Central memory CD8-positive, alpha-beta T cell (primary cell): ENCODE data around the gene LRCH4.

ENCODE experiments used
- ATAC-seq: fragments of 150-1000 bp; cut with Tn5 transposase; replicated peaks from 2 replicates; pipeline ENCODE4 v1.10.0; 2022; ENCODE audit warnings: mild to moderate bottlenecking, moderate FRiP score, moderate number of reproducible peaks; ENCODE audit not compliant: poor library complexity, severe bottlenecking; ENCODE audit errors: extremely low read depth
- DNase-seq, 2 donors: peaks; one replicate each; pipeline ENCODE4 v3.0.0; 2021; ENCODE audit warnings: low spot score in 2 of 2
- H3K27ac Mint-ChIP-seq: one replicate; pipeline ENCODE4 v1.8.0; 2022; ENCODE audit warnings: low read depth, mild to moderate bottlenecking, moderate library complexity, mixed read lengths
- H3K27me3 Mint-ChIP-seq: one replicate; pipeline ENCODE4 v1.8.0; 2022; ENCODE audit warnings: mixed read lengths
- H3K36me3 Mint-ChIP-seq: one replicate; pipeline ENCODE4 v1.8.0; 2022; ENCODE audit warnings: mild to moderate bottlenecking, moderate library complexity, mixed read lengths; ENCODE audit not compliant: insufficient read depth
- H3K4me1 Mint-ChIP-seq: one replicate; pipeline ENCODE4 v1.8.0; 2022; ENCODE audit warnings: mixed read lengths
- H3K4me3 Mint-ChIP-seq: one replicate; pipeline ENCODE4 v1.8.0; 2022; ENCODE audit warnings: mild to moderate bottlenecking, moderate library complexity, mixed read lengths
- H3K9me3 Mint-ChIP-seq: one replicate; pipeline ENCODE4 v1.8.0; 2022; ENCODE audit warnings: mixed read lengths

LRCH4 gene, protein sequence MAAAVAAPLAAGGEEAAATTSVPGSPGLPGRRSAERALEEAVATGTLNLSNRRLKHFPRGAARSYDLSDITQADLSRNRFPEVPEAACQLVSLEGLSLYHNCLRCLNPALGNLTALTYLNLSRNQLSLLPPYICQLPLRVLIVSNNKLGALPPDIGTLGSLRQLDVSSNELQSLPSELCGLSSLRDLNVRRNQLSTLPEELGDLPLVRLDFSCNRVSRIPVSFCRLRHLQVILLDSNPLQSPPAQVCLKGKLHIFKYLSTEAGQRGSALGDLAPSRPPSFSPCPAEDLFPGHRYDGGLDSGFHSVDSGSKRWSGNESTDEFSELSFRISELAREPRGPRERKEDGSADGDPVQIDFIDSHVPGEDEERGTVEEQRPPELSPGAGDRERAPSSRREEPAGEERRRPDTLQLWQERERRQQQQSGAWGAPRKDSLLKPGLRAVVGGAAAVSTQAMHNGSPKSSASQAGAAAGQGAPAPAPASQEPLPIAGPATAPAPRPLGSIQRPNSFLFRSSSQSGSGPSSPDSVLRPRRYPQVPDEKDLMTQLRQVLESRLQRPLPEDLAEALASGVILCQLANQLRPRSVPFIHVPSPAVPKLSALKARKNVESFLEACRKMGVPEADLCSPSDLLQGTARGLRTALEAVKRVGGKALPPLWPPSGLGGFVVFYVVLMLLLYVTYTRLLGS

DNA sequence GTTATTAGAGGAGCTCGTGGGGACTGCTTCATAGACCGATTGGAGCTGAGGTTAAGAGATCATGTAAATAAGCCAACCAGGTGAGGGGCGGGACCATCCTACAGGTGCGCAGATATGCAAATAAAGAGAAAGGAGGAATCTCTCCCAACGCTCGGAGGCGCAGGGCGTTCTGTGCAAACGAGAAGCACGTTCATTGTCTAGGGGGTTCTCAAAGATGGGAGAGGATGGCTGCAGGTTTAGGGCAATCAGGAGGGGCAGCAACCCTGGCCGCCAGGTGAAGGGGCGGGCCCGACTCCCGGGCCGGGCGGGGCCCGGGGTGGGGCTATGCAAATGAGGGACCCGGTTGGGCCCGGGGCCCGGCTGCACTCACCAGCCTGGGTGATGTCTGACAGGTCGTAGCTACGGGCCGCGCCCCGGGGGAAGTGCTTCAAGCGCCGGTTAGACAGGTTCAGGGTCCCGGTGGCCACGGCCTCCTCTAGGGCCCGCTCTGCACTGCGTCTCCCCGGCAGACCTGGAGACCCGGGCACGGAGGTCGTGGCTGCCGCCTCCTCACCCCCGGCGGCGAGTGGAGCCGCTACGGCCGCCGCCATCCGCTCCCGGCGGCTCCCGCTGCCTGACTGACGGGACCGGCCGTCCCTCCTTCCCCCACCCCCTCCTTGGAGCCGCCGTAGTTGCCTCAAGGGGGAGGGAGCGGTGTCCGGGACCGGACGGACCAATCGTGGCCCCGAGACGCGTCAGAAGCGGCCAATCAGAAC is at the start of gene LRCH4:
TSS of gene LRCH4 (minus strand) at position 619 of the 755 bp plus-strand sequence. CDS start at position 590, 29 bp downstream.
- H3K4me1 Mint-ChIP-seq, result peaks cover 31% of the 10 kb centered on the region
- peaks cover 18% of the 10 kb centered on the region for H3K36me3 Mint-ChIP-seq
- H3K27ac Mint-ChIP-seq, result peak within 1 kb of the TSS; percentile 97
- H3K4me3 Mint-ChIP-seq, result peak within 1 kb of the TSS; percentile 97
- DNase-seq (peak; percentile 31 to 54), ATAC-seq (peak; percentile 5)
- H3K27me3 Mint-ChIP-seq, result peaks cover 10% of the 10 kb centered on the region
- no peaks in the 10 kb centered on the region for H3K9me3 Mint-ChIP-seq

DNA sequence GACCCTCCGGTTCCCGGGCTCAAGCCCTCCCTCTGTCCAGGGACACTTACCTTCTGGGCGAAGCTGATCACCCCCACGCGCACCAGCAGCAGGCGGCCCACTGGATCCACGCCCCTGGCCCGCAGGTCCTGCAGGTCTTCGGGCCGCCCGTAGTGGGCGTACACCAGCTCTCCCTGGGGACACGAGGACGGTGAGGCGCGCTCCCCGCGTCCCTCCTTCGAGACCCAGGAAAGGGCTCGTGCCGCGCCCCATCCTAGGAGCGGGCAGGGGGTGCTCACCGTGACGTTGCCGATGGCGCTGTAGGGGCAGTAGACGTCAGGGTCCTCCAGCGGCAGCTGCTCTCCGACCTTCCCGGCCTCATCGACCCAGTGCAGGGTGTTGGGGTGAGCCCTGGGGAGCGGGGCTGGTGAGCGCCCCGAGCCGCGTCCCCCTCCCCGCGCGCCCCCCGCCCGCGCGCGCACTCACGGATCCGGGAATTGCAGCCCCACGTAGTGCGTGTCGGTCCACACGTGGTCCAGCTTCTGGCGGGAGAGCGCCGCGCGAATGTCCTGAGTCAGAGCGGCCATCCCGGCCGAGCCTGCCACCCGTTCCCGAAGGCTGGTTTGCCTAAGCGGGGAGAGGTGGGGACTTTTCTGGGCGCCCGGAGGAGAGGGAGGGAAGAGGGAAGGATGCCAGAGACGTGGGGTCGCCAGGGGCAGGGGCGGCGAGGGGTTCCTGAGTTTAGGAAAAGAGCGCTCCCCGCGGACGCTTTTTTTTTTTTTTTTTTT is 47.2 kb upstream of the LRCH4 start:
- H3K27me3 Mint-ChIP-seq, result peaks cover 13% of the 10 kb centered on the region
- peak overlapping the region; percentile 68 for H3K4me3 Mint-ChIP-seq
- H3K27ac Mint-ChIP-seq, result peak overlapping the region; percentile 80
- peaks cover 4% of the 10 kb centered on the region for H3K36me3 Mint-ChIP-seq
- H3K9me3 Mint-ChIP-seq, result no peaks in the 10 kb centered on the region
- DNase-seq, result peak; percentile 24 to 43
- ATAC-seq, result peak; percentile 61
- H3K4me1 Mint-ChIP-seq, result peaks cover 27% of the 10 kb centered on the region

DNA sequence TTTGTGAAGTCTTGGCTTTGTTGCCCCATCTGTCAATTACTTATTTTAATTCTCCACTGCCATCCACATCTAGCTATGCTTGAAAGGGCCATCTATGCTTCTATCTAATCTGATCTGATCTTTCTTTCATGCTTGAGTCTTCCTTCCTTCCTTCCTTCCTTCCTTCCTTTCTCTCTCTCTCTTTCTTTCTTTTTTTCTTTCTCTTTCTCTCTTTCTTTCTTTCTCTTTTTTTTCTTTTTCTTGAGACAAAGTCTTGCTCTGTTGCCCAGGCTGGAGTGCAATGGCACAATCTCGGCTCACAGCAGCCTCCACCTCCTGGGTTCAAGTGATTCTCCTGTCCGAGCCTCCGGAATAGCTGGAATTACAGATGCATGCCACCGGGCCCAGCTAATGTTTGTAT is 44.1 kb upstream of the LRCH4 start:
- H3K9me3 Mint-ChIP-seq, result no peaks in the 10 kb centered on the region
- DNase-seq, result no peak
- H3K4me1 Mint-ChIP-seq, result peaks cover 48% of the 10 kb centered on the region
- no peak overlapping the region for H3K27ac Mint-ChIP-seq
- ATAC-seq, result no peak
- H3K36me3 Mint-ChIP-seq, result peaks cover 6% of the 10 kb centered on the region
- no peak overlapping the region for H3K4me3 Mint-ChIP-seq
- peaks cover 13% of the 10 kb centered on the region for H3K27me3 Mint-ChIP-seq

GRCh38 chr7:100629117-100629716 is 43.3 kb upstream of the LRCH4 start:
- Mint-ChIP-seq H3K27ac (no peak overlapping the region), H3K4me3 (no peak overlapping the region), H3K4me1 (peaks cover 47% of the 10 kb centered on the region), H3K9me3 (no peaks in the 10 kb centered on the region), H3K36me3 (peaks cover 7% of the 10 kb centered on the region), H3K27me3 (peaks cover 6% of the 10 kb centered on the region)
- DNase-seq (no peak), ATAC-seq (no peak)

- Mint-ChIP-seq H3K36me3 (peaks cover 5% of the 10 kb centered on the region), H3K27me3 (no peaks in the 10 kb centered on the region), H3K27ac (peak overlapping the region; percentile 38), H3K4me3 (peak overlapping the region; percentile 73), H3K9me3 (no peaks in the 10 kb centered on the region), H3K4me1 (peaks cover 33% of the 10 kb centered on the region)
- no peak for ATAC-seq
- DNase-seq, result no peak
These were observed 41.3 kb upstream of the LRCH4 start for GRCh38 chr7:100627238-100627549.

GRCh38 chr7:100626530-100627237 is 40.8 kb upstream of the LRCH4 start:
- Mint-ChIP-seq H3K36me3 (peaks cover 5% of the 10 kb centered on the region), H3K27me3 (no peaks in the 10 kb centered on the region), H3K27ac (peak overlapping the region; percentile 38), H3K4me3 (peak overlapping the region; percentile 73), H3K4me1 (peaks cover 32% of the 10 kb centered on the region), H3K9me3 (no peaks in the 10 kb centered on the region)
- ATAC-seq, result peak; percentile 98
- peak; percentile 61 to 76 for DNase-seq

- DNase-seq, result no peak
- H3K4me1 Mint-ChIP-seq, result peaks cover 32% of the 10 kb centered on the region
- H3K9me3 Mint-ChIP-seq, result no peaks in the 10 kb centered on the region
- H3K27me3 Mint-ChIP-seq, result no peaks in the 10 kb centered on the region
- peak overlapping the region; percentile 73 for H3K4me3 Mint-ChIP-seq
- peaks cover 6% of the 10 kb centered on the region for H3K36me3 Mint-ChIP-seq
- no peak for ATAC-seq
- H3K27ac Mint-ChIP-seq, result peak overlapping the region; percentile 38
These were observed 40.1 kb upstream of the LRCH4 start for GRCh38 chr7:100626055-100626454.

GRCh38 chr7:100623951-100624824 is 38.3 kb upstream of the LRCH4 start:
- ATAC-seq (no peak), DNase-seq (no peak)
- Mint-ChIP-seq H3K4me3 (no peak overlapping the region), H3K36me3 (peaks cover 9% of the 10 kb centered on the region), H3K27ac (no peak overlapping the region), H3K27me3 (no peaks in the 10 kb centered on the region), H3K9me3 (no peaks in the 10 kb centered on the region), H3K4me1 (peaks cover 22% of the 10 kb centered on the region)

DNA sequence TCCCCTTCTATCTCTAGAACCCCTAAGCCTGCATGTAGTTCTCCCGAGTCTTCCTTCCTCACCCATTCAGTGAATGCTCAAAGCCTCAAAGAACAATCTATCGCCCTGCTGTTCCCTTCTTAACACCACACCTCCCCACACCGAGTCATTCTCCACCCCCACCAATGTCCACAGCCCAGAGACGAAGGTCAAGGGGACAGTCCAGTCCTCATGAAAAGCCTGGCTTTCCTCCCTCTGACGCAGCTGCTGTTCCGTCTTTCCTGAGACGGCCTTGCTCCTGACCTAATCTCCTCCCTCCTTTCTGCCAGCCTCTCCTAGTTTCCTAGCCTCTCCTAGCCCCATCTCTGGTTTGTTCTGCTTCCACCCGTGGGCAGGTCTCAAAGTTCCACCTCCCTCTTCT is 35.6 kb upstream of the LRCH4 start:
- Mint-ChIP-seq H3K4me3 (no peak overlapping the region), H3K36me3 (peaks cover 7% of the 10 kb centered on the region), H3K9me3 (no peaks in the 10 kb centered on the region), H3K27ac (no peak overlapping the region), H3K27me3 (no peaks in the 10 kb centered on the region), H3K4me1 (peaks cover 14% of the 10 kb centered on the region)
- ATAC-seq, result no peak
- DNase-seq, result no peak

- H3K4me1 Mint-ChIP-seq, result peaks cover 7% of the 10 kb centered on the region
- peaks cover 7% of the 10 kb centered on the region for H3K36me3 Mint-ChIP-seq
- DNase-seq (no peak), ATAC-seq (no peak)
- H3K4me3 Mint-ChIP-seq, result no peak overlapping the region
- no peak overlapping the region for H3K27ac Mint-ChIP-seq
- no peaks in the 10 kb centered on the region for H3K27me3 Mint-ChIP-seq
- H3K9me3 Mint-ChIP-seq, result no peaks in the 10 kb centered on the region
These were observed 34.9 kb upstream of the LRCH4 start for GRCh38 chr7:100620804-100621203.

GRCh38 chr7:100620239-100620638 is 34.3 kb upstream of the LRCH4 start:
- Mint-ChIP-seq H3K4me1 (peaks cover 1% of the 10 kb centered on the region), H3K4me3 (no peak overlapping the region), H3K36me3 (peaks cover 7% of the 10 kb centered on the region), H3K27me3 (no peaks in the 10 kb centered on the region), H3K27ac (no peak overlapping the region), H3K9me3 (no peaks in the 10 kb centered on the region)
- DNase-seq (no peak), ATAC-seq (no peak)
